DND-41 (cell line): ENCODE data around the gene POLH.

Source experiments
- ATAC-seq: fragments of 200-7000 bp; cut with Tn5 transposase; 3 replicates; pipeline ENCODE4 v1.9.1; 2021; ENCODE audit warnings: low read depth; ENCODE audit not compliant: insufficient read depth
- DNase-seq: peaks from one replicate; pipeline ENCODE4 v3.0.0-alpha.2; 2020
- H2AFZ ChIP-seq: 2 replicates; pipeline ENCODE4 v1.6.0; 2012; ENCODE audit warnings: low read depth, low read length
- H3K27ac ChIP-seq: 2 replicates; pipeline ENCODE4 v1.5.1; 2012; ENCODE audit warnings: low read length, inconsistent platforms
- H3K27me3 ChIP-seq: fragments of 200-600 bp; sonication (generic); 2 replicates; pipeline ENCODE4 v1.6.0; 2012; ENCODE audit warnings: low read length, mild to moderate bottlenecking, inconsistent platforms; ENCODE audit not compliant: insufficient read depth, poor library complexity
- H3K36me3 ChIP-seq: 2 replicates; pipeline ENCODE4 v1.5.1; 2012; ENCODE audit warnings: low read length, inconsistent platforms; ENCODE audit not compliant: insufficient read depth
- H3K4me1 ChIP-seq: 2 replicates; pipeline ENCODE4 v1.5.1; 2012; ENCODE audit warnings: mild to moderate bottlenecking, low read length; ENCODE audit not compliant: insufficient read depth
- H3K4me2 ChIP-seq: 2 replicates; pipeline ENCODE4 v1.6.0; 2012; ENCODE audit warnings: mild to moderate bottlenecking, moderate library complexity, low read length, inconsistent platforms; ENCODE audit not compliant: insufficient read depth
- H3K4me3 ChIP-seq, 2 experiments: fragments of 200-600 bp in 1 of 2; shearing (Covaris generic) in 1 of 2; 2 replicates each; pipeline ENCODE4 v1.5.1; 2012 to 2016; ENCODE audit warnings: inconsistent platforms in 2 of 2, low read length in 2 of 2, mild to moderate bottlenecking in 2 of 2, low read depth in 1 of 2, moderate library complexity in 1 of 2
- H3K79me2 ChIP-seq: 2 replicates; pipeline ENCODE4 v1.6.0; 2012; ENCODE audit warnings: low read length, inconsistent platforms; ENCODE audit not compliant: insufficient read depth
- H3K9ac ChIP-seq: 2 replicates; pipeline ENCODE4 v1.6.0; 2012; ENCODE audit warnings: low read depth, mild to moderate bottlenecking, inconsistent platforms, low read length, moderate library complexity
- H3K9me3 ChIP-seq: 2 replicates; pipeline ENCODE4 v1.5.1; 2012; ENCODE audit warnings: low read length, moderate library complexity, mild to moderate bottlenecking, inconsistent platforms; ENCODE audit not compliant: insufficient read depth, severe bottlenecking
- H4K20me1 ChIP-seq: 2 replicates; pipeline ENCODE4 v1.6.0; 2012; ENCODE audit warnings: low read length; ENCODE audit not compliant: insufficient read depth
- CTCF ChIP-seq: IDR thresholded peaks from 2 replicates; pipeline ENCODE4 v1.5.1; 2012; ENCODE audit warnings: borderline replicate concordance, low read length, moderate library complexity, mild to moderate bottlenecking; ENCODE audit not compliant: poor library complexity, severe bottlenecking; ENCODE audit errors: extremely low read depth
- EZH2 ChIP-seq: IDR thresholded peaks from 3 replicates; pipeline ENCODE4 v1.6.1; 2012; ENCODE audit warnings: borderline replicate concordance, low read depth, mild to moderate bottlenecking, moderate library complexity, low read length, inconsistent platforms; ENCODE audit not compliant: severe bottlenecking

The POLH gene

GRCh38 chr6:43610431-43610830 is 34.4 kb downstream of the POLH start:
- H4K20me1 ChIP-seq = no peaks in the 10 kb centered on the region
- H3K36me3 ChIP-seq = peaks cover 85% of the 10 kb centered on the region
- ATAC-seq = no peak
- no peak for DNase-seq
- H3K27ac ChIP-seq = no peak overlapping the region
- no peak for TF ChIP-seq CTCF
- no peak for TF ChIP-seq EZH2
- no peak overlapping the region for H2AFZ ChIP-seq
- H3K9me3 ChIP-seq = no peaks in the 10 kb centered on the region
- no peaks in the 10 kb centered on the region for H3K27me3 ChIP-seq
- no peak overlapping the region for H3K4me2 ChIP-seq
- H3K79me2 ChIP-seq = no peaks in the 10 kb centered on the region
- H3K9ac ChIP-seq = no peak overlapping the region
- H3K4me1 ChIP-seq = no peaks in the 10 kb centered on the region
- no peak overlapping the region for H3K4me3 ChIP-seq

- Histone ChIP-seq H4K20me1 (no peaks in the 10 kb centered on the region), H3K4me3 (no peak overlapping the region), H3K4me1 (no peaks in the 10 kb centered on the region), H3K9me3 (no peaks in the 10 kb centered on the region), H3K27me3 (no peaks in the 10 kb centered on the region), H3K9ac (no peak overlapping the region), H2AFZ (no peak overlapping the region), H3K79me2 (no peaks in the 10 kb centered on the region), H3K27ac (no peak overlapping the region), H3K36me3 (peaks cover 67% of the 10 kb centered on the region), H3K4me2 (no peak overlapping the region)
- DNase-seq = no peak
- ATAC-seq = no peak
- TF ChIP-seq CTCF (no peak), EZH2 (no peak)
Observed at GRCh38 chr6:43613721-43614395, 37.9 kb downstream of the POLH start.

GRCh38 chr6:43614396-43614730 is 38.4 kb downstream of the POLH start:
- Histone ChIP-seq H2AFZ (no peak overlapping the region), H3K9ac (no peak overlapping the region), H3K4me1 (no peaks in the 10 kb centered on the region), H3K27me3 (no peaks in the 10 kb centered on the region), H3K9me3 (no peaks in the 10 kb centered on the region), H4K20me1 (no peaks in the 10 kb centered on the region), H3K4me3 (no peak overlapping the region), H3K79me2 (no peaks in the 10 kb centered on the region), H3K27ac (no peak overlapping the region), H3K36me3 (peaks cover 67% of the 10 kb centered on the region), H3K4me2 (no peak overlapping the region)
- DNase-seq (no peak), ATAC-seq (no peak)
- TF ChIP-seq CTCF = no peak
